NT2/D1 (cell line): ENCODE data around the gene CD52.
"Not testable (repeated sequence)": the region's sequence is repeated elsewhere in the genome, so short reads cannot be mapped to it uniquely, and the experiment has no call there.

ENCODE experiments used
- DNase-seq: peaks from one replicate; pipeline ENCODE4 v3.0.0-alpha.2; 2011; ENCODE audit warnings: low read depth, low spot score
- H3K27me3 ChIP-seq: 2 replicates; pipeline ENCODE4 v1.6.0; 2011; ENCODE audit warnings: mild to moderate bottlenecking; ENCODE audit not compliant: insufficient read length, insufficient read depth
- H3K36me3 ChIP-seq: 2 replicates; pipeline ENCODE4 v1.6.1; 2011; ENCODE audit warnings: mild to moderate bottlenecking, low read length, mixed read lengths; ENCODE audit not compliant: insufficient read depth, insufficient read length
- H3K4me1 ChIP-seq: 2 replicates; pipeline ENCODE4 v1.5.1; 2011; ENCODE audit not compliant: insufficient read depth, insufficient read length
- H3K4me3 ChIP-seq: 2 replicates; pipeline ENCODE4 v1.5.1; 2011; ENCODE audit warnings: low read depth; ENCODE audit not compliant: insufficient read length
- H3K9ac ChIP-seq: 2 replicates; pipeline ENCODE4 v1.6.0; 2011; ENCODE audit warnings: low read depth; ENCODE audit not compliant: insufficient read length
- H3K9me3 ChIP-seq: 2 replicates; pipeline ENCODE4 v1.5.1; 2011; ENCODE audit warnings: mild to moderate bottlenecking, low read length; ENCODE audit not compliant: insufficient read depth
- SUZ12 ChIP-seq: IDR thresholded peaks from 2 replicates; pipeline ENCODE4 v1.6.1; 2011; ENCODE audit not compliant: insufficient read length, insufficient read depth; ENCODE audit errors: extremely low read depth
- YY1 ChIP-seq: IDR thresholded peaks from 2 replicates; pipeline ENCODE4 v1.6.1; 2011; ENCODE audit not compliant: insufficient read length, insufficient read depth
- ZNF274 ChIP-seq: IDR thresholded peaks from 2 replicates; pipeline ENCODE4 v1.6.1; 2011; ENCODE audit warnings: mild to moderate bottlenecking, low read depth, low read length

Gene CD52

DNA sequence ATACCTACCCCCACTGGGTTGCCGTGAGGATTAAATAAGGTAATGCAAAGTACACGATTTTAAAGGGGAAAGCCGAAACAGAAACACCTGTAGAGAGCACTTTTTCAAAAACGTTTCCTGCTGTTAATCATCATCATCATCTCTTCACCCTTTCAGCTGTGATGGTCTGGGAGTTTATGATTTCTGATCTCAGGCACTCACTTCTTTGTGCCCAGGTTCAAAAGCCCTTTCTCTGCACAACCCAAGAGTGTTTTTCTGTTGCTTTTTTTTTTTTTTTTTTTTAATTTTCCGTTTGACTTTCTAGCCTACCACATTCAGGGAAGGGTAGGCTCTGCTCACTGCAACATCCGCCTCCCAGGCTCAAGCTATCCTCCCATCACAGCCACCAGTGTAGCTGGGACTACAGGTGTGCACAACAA lies 10.4 kb upstream of the CD52 start:
- H3K36me3 ChIP-seq: no peaks in the 10 kb centered on the region
- no peak overlapping the region for H3K4me3 ChIP-seq
- peaks cover 5% of the 10 kb centered on the region for H3K4me1 ChIP-seq
- no peaks in the 10 kb centered on the region for H3K27me3 ChIP-seq
- DNase-seq: no peak
- H3K9me3 ChIP-seq: no peaks in the 10 kb centered on the region
- no peak for TF ChIP-seq ZNF274
- no peak for TF ChIP-seq YY1
- no peak for TF ChIP-seq SUZ12
- peak overlapping the region; percentile 79 for H3K9ac ChIP-seq

DNA sequence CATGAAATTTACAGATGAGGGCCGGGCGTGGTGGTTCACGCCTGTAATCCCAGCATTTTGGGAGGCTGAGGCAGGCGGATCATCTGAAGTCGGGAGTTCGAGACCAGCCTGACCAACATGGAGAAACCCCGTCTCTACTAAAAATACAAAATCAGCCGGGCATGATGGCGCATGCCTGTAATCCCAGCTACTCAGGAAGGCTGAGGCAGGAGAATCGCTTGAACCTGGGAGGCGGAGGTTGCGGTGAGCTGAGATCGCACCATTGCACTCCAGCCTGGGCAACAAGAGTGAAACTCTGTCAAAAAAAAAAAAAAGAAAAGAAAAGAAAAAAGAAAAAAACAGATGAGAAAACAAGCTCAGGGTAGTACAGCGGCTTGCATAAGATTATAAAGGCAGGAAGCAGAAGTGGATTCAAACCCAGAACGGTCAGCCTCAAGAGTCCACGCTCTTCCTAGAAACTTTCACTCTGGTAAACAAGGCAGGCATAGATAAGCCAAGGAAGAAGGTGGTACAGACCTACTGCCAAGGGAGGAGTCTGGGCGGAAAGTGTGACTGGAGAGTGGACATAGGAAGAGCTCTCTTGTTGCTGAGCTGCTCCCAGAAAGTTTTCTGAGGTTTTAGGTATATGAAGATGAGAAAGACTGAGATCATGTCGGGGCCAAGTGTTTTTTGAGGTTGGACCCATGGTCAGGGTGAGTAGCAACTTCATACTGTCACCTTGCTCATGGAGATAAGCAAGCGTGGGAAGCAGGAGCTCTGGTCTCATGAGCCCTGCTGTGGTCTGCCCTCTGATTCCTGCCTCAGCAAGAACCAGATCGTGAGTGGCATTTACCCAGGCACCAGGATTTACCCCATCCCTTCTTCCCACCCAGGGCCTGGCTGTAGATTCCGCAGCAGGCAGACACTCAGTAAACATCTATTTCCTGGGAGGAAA lies 9.5 kb upstream of the CD52 start:
- H3K27me3 ChIP-seq, H3K9me3 ChIP-seq, H3K4me3 ChIP-seq, H3K4me1 ChIP-seq, H3K36me3 ChIP-seq, DNase-seq: not testable (repeated sequence)
- H3K9ac ChIP-seq: peak overlapping the region; percentile 1

DNA sequence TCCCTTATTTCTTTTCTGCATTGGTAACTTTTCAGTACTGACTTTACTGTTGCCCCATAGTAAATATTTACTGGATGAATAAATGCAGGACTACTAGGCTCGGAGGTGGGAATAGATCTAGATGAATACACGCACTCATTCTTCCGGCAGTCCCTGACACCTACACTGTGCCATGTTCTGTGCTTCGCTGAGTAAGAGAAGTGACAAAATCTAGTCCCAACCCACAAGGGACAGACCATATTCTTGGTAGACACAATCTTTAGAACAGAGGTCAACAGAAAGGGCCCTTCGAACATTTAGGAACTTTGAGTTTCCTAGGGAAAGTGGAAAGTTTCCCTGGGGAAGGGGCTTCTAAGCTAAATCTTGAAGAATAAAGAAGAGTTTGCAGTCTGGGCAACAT lies 3.3 kb upstream of the CD52 start:
- TF ChIP-seq SUZ12 (no peak), YY1 (no peak), ZNF274 (no peak)
- H3K9ac ChIP-seq: no peak overlapping the region
- peaks cover 25% of the 10 kb centered on the region for H3K4me1 ChIP-seq

DNA sequence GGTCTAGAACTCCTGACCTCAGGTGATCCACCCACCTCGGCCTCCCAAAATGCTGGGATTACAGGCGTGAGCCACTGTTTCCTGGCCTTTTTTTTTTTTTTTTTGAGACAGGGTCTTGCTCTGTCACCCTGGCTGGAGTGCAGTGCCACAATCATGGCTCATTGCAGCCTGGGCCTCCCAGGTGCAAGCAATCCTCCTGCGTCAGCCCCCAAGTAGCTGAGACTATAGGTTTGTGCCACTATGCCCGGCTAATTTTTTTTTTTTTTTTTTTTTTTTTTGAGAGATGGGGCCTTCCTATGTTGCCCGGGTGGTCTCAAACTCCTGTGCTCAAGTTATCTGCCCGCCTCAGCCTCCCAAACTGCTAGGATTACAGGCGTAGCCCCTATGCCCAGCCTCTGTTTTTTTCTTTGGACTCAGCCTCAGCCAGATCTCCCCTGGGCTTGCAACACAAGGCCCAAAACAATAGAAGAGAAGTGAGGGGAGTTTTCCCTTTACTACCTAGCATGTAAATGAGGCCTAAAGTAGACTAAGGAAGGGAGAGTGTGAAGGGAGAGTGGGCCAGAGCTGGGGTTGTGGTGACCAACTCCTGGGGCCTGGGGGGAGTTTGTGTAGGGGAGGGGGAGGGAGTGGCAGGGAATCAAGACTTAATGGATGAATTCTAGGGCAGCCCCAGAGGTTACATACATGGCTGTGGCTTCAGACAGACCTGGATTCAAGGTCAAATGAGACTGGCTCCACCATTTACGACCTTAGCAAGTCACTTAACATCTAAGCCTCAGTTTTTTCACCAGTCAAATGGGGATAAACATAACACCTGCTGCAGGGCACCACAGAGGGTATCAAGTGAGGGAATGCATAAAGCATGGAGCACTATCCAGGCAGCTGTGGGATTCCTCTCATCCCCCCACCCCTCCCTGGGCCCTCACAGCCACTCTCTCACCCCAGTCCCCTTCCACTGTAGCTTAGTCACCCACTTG lies 1.6 kb upstream of the CD52 start:
- peak overlapping the region; percentile 43 for H3K9ac ChIP-seq
- H3K4me3 ChIP-seq: no peak overlapping the region

More for the DNA sequence above, 3.3 kb upstream of the CD52 start:
- no peak overlapping the region for H3K4me3 ChIP-seq
- H3K36me3 ChIP-seq: no peaks in the 10 kb centered on the region
- no peaks in the 10 kb centered on the region for H3K27me3 ChIP-seq
- DNase-seq: no peak
- no peaks in the 10 kb centered on the region for H3K9me3 ChIP-seq

DNA sequence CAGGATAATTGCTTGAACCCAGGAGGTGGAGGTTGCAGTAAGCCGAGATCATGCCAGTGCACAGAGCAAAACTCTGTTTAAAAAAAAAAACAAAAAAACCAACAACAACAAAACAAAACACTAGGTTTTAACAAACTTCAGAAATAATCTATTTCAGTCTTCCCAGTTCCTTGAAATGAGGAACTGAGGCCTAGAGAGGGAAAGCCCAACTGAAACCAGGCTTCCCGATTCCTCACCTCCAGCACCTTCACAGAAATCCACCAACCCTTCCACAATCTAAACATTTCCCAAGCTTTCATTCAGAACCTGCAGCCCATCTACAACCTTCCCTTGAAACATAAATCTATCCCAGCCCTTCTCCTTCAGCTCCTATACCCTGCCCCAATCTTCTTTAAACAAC lies 612 bp upstream of the CD52 start:
- Histone ChIP-seq H3K27me3 (no peaks in the 10 kb centered on the region), H3K4me1 (peaks cover 30% of the 10 kb centered on the region), H3K36me3 (peaks cover 6% of the 10 kb centered on the region), H3K9me3 (no peaks in the 10 kb centered on the region), H3K9ac (peak overlapping the region; percentile 65), H3K4me3 (no peak overlapping the region)
- DNase-seq: no peak
- TF ChIP-seq SUZ12 (no peak), YY1 (no peak), ZNF274 (no peak)

More for the DNA sequence above, 1.6 kb upstream of the CD52 start:
- H3K27me3 ChIP-seq: no peaks in the 10 kb centered on the region
- no peaks in the 10 kb centered on the region for H3K9me3 ChIP-seq
- TF ChIP-seq SUZ12: no peak
- TF ChIP-seq YY1: no peak
- TF ChIP-seq ZNF274: no peak
- H3K36me3 ChIP-seq: peaks cover 4% of the 10 kb centered on the region
- H3K4me1 ChIP-seq: peaks cover 30% of the 10 kb centered on the region
- no peak for DNase-seq

DNA sequence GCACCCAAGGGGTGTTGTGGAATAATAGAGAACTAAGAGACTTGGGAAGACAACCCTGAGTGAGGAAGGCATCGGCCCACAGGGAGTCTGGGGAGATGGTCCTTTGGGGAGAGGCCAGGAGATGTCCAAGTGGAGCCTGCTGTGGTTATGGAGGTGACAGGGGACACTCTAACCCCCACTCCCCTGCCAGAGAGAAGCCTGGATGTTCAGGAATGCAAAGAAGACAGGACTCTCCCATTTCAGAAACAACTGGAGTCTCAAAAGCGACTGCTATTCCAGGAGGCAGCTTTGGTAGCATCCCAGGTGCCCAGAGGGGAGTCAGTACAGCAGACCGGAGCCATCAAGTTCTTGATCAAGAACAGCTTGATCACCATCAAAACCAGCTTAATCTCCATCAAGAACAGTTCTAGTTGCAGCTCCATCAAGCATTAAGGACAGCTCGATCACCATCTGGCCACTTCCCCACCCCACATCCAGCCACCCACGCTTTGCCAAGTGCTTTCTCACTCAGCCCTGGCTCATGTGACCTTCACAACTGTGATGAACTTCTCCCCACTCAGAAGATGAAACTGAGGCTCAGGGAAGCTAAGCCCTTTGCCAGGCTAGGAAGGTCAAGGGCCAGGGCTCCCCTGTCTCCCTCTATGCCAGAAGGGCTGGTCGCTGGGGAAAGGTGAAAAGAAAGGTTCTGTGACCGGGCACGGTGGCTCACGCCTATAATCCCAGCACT lies 743 bp downstream of the CD52 start:
- peak overlapping the region; percentile 68 for H3K9ac ChIP-seq
- H3K4me3 ChIP-seq: no peak overlapping the region
- H3K9me3 ChIP-seq: no peaks in the 10 kb centered on the region
- TF ChIP-seq YY1 (no peak), SUZ12 (no peak), ZNF274 (no peak)
- DNase-seq: no peak
- H3K4me1 ChIP-seq: peaks cover 30% of the 10 kb centered on the region
- H3K27me3 ChIP-seq: no peaks in the 10 kb centered on the region
- peaks cover 19% of the 10 kb centered on the region for H3K36me3 ChIP-seq

DNA sequence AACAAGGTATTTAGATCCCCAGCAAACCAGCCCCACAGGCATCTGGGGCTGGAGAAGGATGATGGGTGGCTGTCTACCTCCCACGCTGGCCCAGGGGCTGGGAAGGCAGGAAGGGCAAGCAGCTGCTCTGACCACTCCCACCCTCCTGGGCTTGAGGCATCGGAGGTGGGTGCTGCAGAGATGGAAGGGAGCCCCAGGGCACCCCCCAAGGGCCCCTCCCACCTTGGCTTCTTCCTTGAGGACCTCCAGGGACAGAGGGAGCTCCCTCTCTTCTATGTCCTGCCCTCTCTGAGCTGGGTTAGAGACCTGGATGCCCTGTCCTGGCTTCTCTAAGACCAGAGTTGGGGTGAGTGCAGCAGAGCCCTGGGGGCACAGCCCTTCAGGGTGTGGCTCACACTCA lies 3.1 kb downstream of the CD52 start:
- H3K9me3 ChIP-seq: no peaks in the 10 kb centered on the region
- no peaks in the 10 kb centered on the region for H3K27me3 ChIP-seq
- TF ChIP-seq YY1: no peak
- no peak for TF ChIP-seq ZNF274
- TF ChIP-seq SUZ12: no peak
- H3K36me3 ChIP-seq: peaks cover 36% of the 10 kb centered on the region
- no peak overlapping the region for H3K4me3 ChIP-seq
- DNase-seq: no peak
- H3K4me1 ChIP-seq: peaks cover 26% of the 10 kb centered on the region
- peak overlapping the region; percentile 21 for H3K9ac ChIP-seq
